ENCODE measurements around the gene UGP2. TPM values are rescaled to one million over a fixed set of nuclear protein-coding genes. Genes with fewer than 3 reads are reported as not detected.
A peak's percentile ranks its signal among the peaks of the same experiment; 100 is the strongest.

The UGP2 gene
- total and polyA plus RNA-seq, 2 of the 4 experiments (the other 2 are of a cell fraction), result 45.0 to 58.8 TPM

DNA sequence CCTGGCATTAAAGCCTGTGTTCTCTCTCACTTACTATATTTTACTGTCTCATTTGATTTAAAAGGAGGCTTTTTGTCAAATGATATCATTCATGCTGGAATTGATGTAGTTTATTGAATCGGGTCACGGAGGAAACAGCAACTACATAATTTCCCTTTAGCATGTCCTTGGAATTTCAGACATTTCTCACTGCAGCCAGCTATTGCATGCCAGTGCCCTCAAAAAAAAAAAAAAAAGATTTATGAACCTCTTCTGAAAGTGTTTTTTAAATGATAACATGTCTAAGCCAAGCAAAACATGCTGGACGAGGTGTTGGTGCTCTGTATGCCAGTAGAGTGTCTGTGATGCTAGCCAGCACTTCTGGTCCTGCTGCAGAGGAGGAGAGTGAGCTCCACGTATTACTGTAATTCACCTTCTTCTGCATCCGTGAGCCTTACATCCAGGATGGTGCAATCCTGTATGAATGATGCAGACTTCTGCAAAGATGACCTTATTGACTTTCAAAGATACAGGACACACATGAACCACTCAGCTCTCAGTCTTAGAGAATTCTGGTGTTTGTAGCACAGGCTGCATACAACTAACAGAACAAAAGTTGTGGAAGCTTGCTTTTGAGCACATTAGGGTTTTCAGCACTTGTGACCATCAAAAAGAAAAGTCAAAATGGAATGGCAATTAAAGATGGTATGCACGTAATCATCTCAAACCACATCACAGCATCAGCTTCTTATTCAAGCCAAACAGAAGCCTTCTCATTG lies 31.1 kb downstream of the UGP2 start:
- DNase-seq, result no peak
- Histone ChIP-seq H4K91ac (ENCODE audit: insufficient read depth, low read depth, low read length) (no peak overlapping the region), H4K20me1 (ENCODE audit: insufficient read depth, low read length) (peaks cover 3% of the 10 kb centered on the region; the same call in 1 of the 2 replicates), H4K5ac (ENCODE audit: low read depth, low read length) (no peak overlapping the region), H2AFZ (replicated peaks; ENCODE audit: low read length, poor library complexity) (no peak overlapping the region), H3K4me1 (ENCODE audit: control insufficient read depth, insufficient read depth, low read length) (peaks cover 5% of the 10 kb centered on the region), H2BK20ac (ENCODE audit: low read depth, low read length) (no peak overlapping the region), H3K56ac (ENCODE audit: extremely low read depth, insufficient read depth, low read length) (no peak overlapping the region), H3K4me3 (ENCODE audit: insufficient read depth, low read depth, low read length) (no peak overlapping the region), H3K36me3 (ENCODE audit: control insufficient read depth, insufficient read depth, low read length) (peaks cover 14% of the 10 kb centered on the region), H2AK5ac (ENCODE audit: low read depth, low read length) (no peak overlapping the region), H2BK5ac (ENCODE audit: low read depth, low read length, poor library complexity, severe bottlenecking) (no peak overlapping the region), H3K18ac (ENCODE audit: low read depth, low read length) (no peak overlapping the region), H2BK120ac (ENCODE audit: low read depth, low read length) (no peak overlapping the region), H3K79me1 (ENCODE audit: low read depth in 1 of 2, low read length in 2 of 2) (peaks cover 45 to 63% of the 10 kb centered on the region in 2 experiments), H3K4ac (ENCODE audit: low read depth, low read length) (no peak overlapping the region), H2BK15ac (ENCODE audit: low read depth, low read length) (no peak overlapping the region), H4K8ac (ENCODE audit: low read depth in 2 of 2, low read length in 2 of 2) (no peak overlapping the region; a peak in 1 of 4 replicates), H3K9me3 (ENCODE audit: control insufficient read depth, insufficient read depth, low read length) (no peaks in the 10 kb centered on the region), H2AK9ac (replicated peaks; ENCODE audit: low read depth, low read length, poor library complexity) (no peak overlapping the region), H3K23ac (ENCODE audit: low read depth, low read length) (no peak overlapping the region), H3K4me2 (ENCODE audit: low read depth, low read length) (no peak overlapping the region), H3K27ac (ENCODE audit: insufficient read depth, low read length) (no peak overlapping the region), H3K14ac (replicated peaks; ENCODE audit: low read depth, low read length) (no peak overlapping the region), H3K9ac (ENCODE audit: low read depth, low read length) (no peak overlapping the region), H3K9me1 (ENCODE audit: insufficient read depth, low read length) (peaks cover 8% of the 10 kb centered on the region), H3K27me3 (ENCODE audit: control insufficient read depth, insufficient read depth, low read length) (no peaks in the 10 kb centered on the region)
- WGBS, 2 experiments (ENCODE audit: extremely low coverage in 2 of 2, insufficient read length in 1 of 2), result 60% methylated on average over 1 of the region's 6 CpGs; no CpG with 5 or more reads in 1 of the 2 experiments
- dilution Hi-C loops (cut with HindIII; ENCODE audit: low sequenced_read_pairs, unreplicated experiment) (loop anchor here (25.0 kb wide), 1 partner anchor 185 kb away; no protein-coding TSS in a partner anchor), intact Hi-C loops (cut with micrococcal nuclease) (no loop called here), in situ Hi-C loops (cut with MboI; ENCODE audit: low sequenced_read_pairs) (no loop called here)
- ChIA-PET CTCF (interaction anchor here (2.1 kb wide), 1 partner anchor 12 kb away, joined by 8 read pairs; no protein-coding TSS in a partner anchor), POLR2A (ENCODE audit: unreplicated experiment) (no interaction called here)
- peak; percentile 21; the same call in 1 of the 2 replicates for ATAC-seq (ENCODE audit: low read depth)
- BruUV-seq (replicated peaks), result no TSS peak
- TF ChIP-seq NFE2L2 (IDR thresholded peaks at IDR 0.05; ENCODE audit: low read depth, low read length) (no peak), MAFK (IDR thresholded peaks at IDR 0.05; ENCODE audit: low read depth, low read length) (no peak), RCOR1 (IDR thresholded peaks at IDR 0.05; ENCODE audit: insufficient replicate concordance, low read length) (no peak), POLR2A (IDR thresholded peaks at IDR 0.05; ENCODE audit: low read depth, low read length) (no peak), CHD1 (IDR thresholded peaks at IDR 0.05; ENCODE audit: low read depth, low read length) (no peak), BHLHE40 (IDR thresholded peaks at IDR 0.05; ENCODE audit: low read depth, low read length) (no peak), RFX5 (IDR thresholded peaks at IDR 0.05; ENCODE audit: low read depth, low read length) (no peak), RAD21 (IDR thresholded peaks at IDR 0.05; ENCODE audit: low read length) (no peak), MXI1 (IDR thresholded peaks at IDR 0.05; ENCODE audit: borderline replicate concordance, low read depth, low read length) (no peak), FOS (IDR thresholded peaks at IDR 0.05; ENCODE audit: low read depth, low read length) (no peak), SMC3 (IDR thresholded peaks at IDR 0.05; ENCODE audit: low read depth, low read length) (no peak), MAZ (IDR thresholded peaks at IDR 0.05; ENCODE audit: borderline replicate concordance, low read depth, low read length) (no peak), CTCF (conservative IDR thresholded peaks at IDR 0.05; ENCODE audit: low read depth, low read length) (no peak)
- TF ChIP-seq, protein P1, sequence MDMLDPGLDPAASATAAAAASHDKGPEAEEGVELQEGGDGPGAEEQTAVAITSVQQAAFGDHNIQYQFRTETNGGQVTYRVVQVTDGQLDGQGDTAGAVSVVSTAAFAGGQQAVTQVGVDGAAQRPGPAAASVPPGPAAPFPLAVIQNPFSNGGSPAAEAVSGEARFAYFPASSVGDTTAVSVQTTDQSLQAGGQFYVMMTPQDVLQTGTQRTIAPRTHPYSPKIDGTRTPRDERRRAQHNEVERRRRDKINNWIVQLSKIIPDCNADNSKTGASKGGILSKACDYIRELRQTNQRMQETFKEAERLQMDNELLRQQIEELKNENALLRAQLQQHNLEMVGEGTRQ (IDR thresholded peaks at IDR 0.05; ENCODE audit: low read depth, low read length), result no peak
- TF ChIP-seq, protein P2, sequence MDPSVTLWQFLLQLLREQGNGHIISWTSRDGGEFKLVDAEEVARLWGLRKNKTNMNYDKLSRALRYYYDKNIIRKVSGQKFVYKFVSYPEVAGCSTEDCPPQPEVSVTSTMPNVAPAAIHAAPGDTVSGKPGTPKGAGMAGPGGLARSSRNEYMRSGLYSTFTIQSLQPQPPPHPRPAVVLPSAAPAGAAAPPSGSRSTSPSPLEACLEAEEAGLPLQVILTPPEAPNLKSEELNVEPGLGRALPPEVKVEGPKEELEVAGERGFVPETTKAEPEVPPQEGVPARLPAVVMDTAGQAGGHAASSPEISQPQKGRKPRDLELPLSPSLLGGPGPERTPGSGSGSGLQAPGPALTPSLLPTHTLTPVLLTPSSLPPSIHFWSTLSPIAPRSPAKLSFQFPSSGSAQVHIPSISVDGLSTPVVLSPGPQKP (IDR thresholded peaks at IDR 0.05; ENCODE audit: borderline replicate concordance, low read depth, low read length), result no peak
